K562 (cell line): ENCODE results near the gene ZNF821. TPM values are rescaled to one million over a fixed set of nuclear protein-coding genes. Genes with fewer than 3 reads are reported as not detected.

Experiments
- BRD9 ChIP-seq: fragments of 450-650 bp; IDR thresholded peaks from 2 replicates; pipeline ENCODE4 v1.6.1; 2018; ENCODE audit warnings: low read depth; ENCODE audit not compliant: partially characterized antibody
- CBX8 ChIP-seq: fragments of 200-600 bp; sonication (generic); IDR thresholded peaks from 2 replicates; pipeline ENCODE4 v1.6.1; 2012; ENCODE audit warnings: borderline replicate concordance, mixed run types, low read depth, mild to moderate bottlenecking, moderate library complexity, mixed read lengths, low read length, control low read depth, inconsistent platforms; ENCODE audit not compliant: poor library complexity, severe bottlenecking; ENCODE audit errors: extremely low read depth
- CTBP1 ChIP-seq: fragments of 450-650 bp; IDR thresholded peaks from 2 replicates; pipeline ENCODE4 v1.6.1; 2016; ENCODE audit warnings: borderline replicate concordance
- FOXA1 ChIP-seq: fragments of 450-650 bp; IDR thresholded peaks from 2 replicates; pipeline ENCODE4 v1.6.1; 2016; ENCODE audit warnings: mild to moderate bottlenecking, borderline replicate concordance
- GABPB1 ChIP-seq: sonication (generic); formaldehyde crosslinking; IDR thresholded peaks from 2 replicates; pipeline ENCODE4 v1.8.0; 2022; ENCODE audit warnings: mild to moderate bottlenecking, missing genetic modification reagents
- MECOM ChIP-seq: fragments of 250-450 bp; sonication (Bioruptor Pico); IDR thresholded peaks from 2 replicates; pipeline ENCODE4 v1.8.0; 2022; ENCODE audit warnings: inconsistent platforms
- MEF2D ChIP-seq: conservative IDR thresholded peaks from 2 replicates; pipeline ENCODE4 v1.6.1; 2016; ENCODE audit warnings: low read depth, missing genetic modification characterization, missing compliant biosample characterization
- MEIS2 ChIP-seq: fragments of 450-650 bp; IDR thresholded peaks from 2 replicates; pipeline ENCODE4 v1.6.1; 2014; ENCODE audit warnings: mild to moderate bottlenecking; ENCODE audit not compliant: partially characterized antibody
- MYC ChIP-seq, 2 experiments: fragments of 250-450 bp in 1 of 2; sonication (Bioruptor Pico) in 1 of 2; IDR thresholded peaks; 2 replicates each; pipeline versions ENCODE4 v1.5.1 to v1.6.1; 2012 to 2021; ENCODE audit warnings: low read depth in 2 of 2, borderline replicate concordance in 1 of 2, improper control_type of control experiment in 1 of 2, low read length in 1 of 2, mild to moderate bottlenecking in 1 of 2, moderate library complexity in 1 of 2
- RBM22 ChIP-seq: fragments of 200-400 bp; formaldehyde crosslinking; IDR thresholded peaks from 2 replicates; pipeline ENCODE4 v1.6.1; 2018; ENCODE audit warnings: low read length, low read depth; ENCODE audit not compliant: poor library complexity, severe bottlenecking
- RNF2 ChIP-seq: sonication (generic); IDR thresholded peaks from 2 replicates; pipeline ENCODE4 v1.6.1; 2016
- ZNF354B ChIP-seq: fragments of 250-450 bp; sonication (Bioruptor Pico); IDR thresholded peaks from 2 replicates; pipeline ENCODE4 v1.4.0; 2020
- ZNF551 ChIP-seq: fragments of 250-450 bp; sonication (Bioruptor Pico); IDR thresholded peaks from 2 replicates; pipeline ENCODE4 v1.5.0; 2021; ENCODE audit warnings: mild to moderate bottlenecking, moderate library complexity
- polyA plus RNA-seq, 8 experiments: library from polyadenylated mRNA; depleted of rRNA in 4 of 8; stranded (reverse) in 5 of 8; unstranded in 3 of 8; fragments of >200 nt; fragmentation: Nextera tagmentation in 2 of 8; fragmentation: Illumina TruSeq in 1 of 8; extraction: Ambion mirVana in 2 of 8; extraction: Trizol in 1 of 8; gene quantifications; 2 replicates each; pipeline versions ENCODE4 v1.2.1 to v1.2.3, GENCODE V29; 2011 to 2014; ENCODE audit warnings: inconsistent platforms in 1 of 8, missing spikeins in 1 of 8
- total RNA-seq, 7 experiments: library from RNA; depleted of rRNA in 6 of 7; stranded (reverse); fragments of >200 nt in 6 of 7; fragmentation: Illumina TruSeq in 2 of 7; extraction: Trizol in 2 of 7; gene quantifications; 2 replicates each; pipeline versions ENCODE4 v1.2.1 to v1.2.3, GENCODE V29; 2011 to 2021; ENCODE audit warnings: low replicate concordance in 1 of 7
- TF ChIP-seq, protein P1 (sequence below): fragments of 150-350 bp; IDR thresholded peaks from 2 replicates; pipeline ENCODE4 v1.6.1; 2014; ENCODE audit warnings: low read depth, mild to moderate bottlenecking, low read length, borderline replicate concordance
- TF ChIP-seq, protein P2 (sequence below): sonication (generic); IDR thresholded peaks from 2 replicates; pipeline ENCODE4 v1.6.1; 2016
- TF ChIP-seq, protein P3 (sequence below): fragments of 250-450 bp; sonication (Bioruptor Pico); IDR thresholded peaks from 2 replicates; pipeline ENCODE4 v1.4.0; 2020

The ZNF821 gene
- total and polyA plus RNA-seq, 9 of the 15 experiments (the other 6 are each of a cell fraction or from before 2014, with no cell fraction given) = 0.38 to 5.6 (median 3.6) TPM

DNA sequence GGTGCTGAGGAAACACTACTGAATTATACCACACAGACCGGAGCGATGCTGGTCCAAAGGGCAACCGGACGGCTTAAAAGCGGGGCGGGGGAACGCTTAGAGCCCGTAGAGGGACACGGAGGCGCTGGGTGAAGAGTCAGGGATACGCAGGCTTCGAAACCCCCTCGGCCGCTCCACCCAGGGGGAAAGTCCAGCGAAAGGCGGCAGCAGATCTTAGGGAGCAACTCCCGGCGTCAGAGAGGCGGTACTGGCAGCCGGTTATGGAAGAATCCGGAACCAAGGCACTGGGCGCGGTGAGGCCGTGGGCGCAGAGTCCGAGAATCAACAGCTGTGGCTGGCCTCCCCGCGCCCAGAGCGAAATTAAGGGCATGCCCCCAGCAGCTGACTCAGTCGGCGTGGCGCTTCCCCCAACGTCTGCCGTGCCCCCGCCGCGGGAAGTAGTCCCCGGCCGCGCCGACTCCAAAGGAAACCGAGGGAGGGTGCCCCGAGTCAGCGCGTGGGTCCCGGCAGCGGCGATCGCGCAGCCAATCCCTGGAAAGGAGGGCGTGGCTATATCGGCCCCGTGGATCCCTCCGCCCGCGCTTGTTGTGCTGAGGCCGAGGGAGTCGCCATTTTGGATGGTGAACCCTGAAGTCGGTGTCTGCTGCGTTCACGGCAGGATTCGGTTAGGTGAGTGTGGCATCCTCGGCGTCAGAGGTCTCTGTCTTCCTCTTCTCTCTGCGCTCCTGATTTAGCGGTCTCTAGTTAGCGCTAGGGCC is 11.1 kb upstream of the ZNF821 start, which contains the start of gene IST1 (continued):
- TF ChIP-seq, protein P1, sequence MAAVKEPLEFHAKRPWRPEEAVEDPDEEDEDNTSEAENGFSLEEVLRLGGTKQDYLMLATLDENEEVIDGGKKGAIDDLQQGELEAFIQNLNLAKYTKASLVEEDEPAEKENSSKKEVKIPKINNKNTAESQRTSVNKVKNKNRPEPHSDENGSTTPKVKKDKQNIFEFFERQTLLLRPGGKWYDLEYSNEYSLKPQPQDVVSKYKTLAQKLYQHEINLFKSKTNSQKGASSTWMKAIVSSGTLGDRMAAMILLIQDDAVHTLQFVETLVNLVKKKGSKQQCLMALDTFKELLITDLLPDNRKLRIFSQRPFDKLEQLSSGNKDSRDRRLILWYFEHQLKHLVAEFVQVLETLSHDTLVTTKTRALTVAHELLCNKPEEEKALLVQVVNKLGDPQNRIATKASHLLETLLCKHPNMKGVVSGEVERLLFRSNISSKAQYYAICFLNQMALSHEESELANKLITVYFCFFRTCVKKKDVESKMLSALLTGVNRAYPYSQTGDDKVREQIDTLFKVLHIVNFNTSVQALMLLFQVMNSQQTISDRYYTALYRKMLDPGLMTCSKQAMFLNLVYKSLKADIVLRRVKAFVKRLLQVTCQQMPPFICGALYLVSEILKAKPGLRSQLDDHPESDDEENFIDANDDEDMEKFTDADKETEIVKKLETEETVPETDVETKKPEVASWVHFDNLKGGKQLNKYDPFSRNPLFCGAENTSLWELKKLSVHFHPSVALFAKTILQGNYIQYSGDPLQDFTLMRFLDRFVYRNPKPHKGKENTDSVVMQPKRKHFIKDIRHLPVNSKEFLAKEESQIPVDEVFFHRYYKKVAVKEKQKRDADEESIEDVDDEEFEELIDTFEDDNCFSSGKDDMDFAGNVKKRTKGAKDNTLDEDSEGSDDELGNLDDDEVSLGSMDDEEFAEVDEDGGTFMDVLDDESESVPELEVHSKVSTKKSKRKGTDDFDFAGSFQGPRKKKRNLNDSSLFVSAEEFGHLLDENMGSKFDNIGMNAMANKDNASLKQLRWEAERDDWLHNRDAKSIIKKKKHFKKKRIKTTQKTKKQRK = no peak
- TF ChIP-seq GABPB1 (CRISPR knock-in tag) = no peak
- no peak for TF ChIP-seq ZNF354B (CRISPR knock-in tag)
- TF ChIP-seq CTBP1 = peak; percentile 88
- TF ChIP-seq ZNF551 = no peak
- no peak for TF ChIP-seq MECOM
- TF ChIP-seq, protein P2, sequence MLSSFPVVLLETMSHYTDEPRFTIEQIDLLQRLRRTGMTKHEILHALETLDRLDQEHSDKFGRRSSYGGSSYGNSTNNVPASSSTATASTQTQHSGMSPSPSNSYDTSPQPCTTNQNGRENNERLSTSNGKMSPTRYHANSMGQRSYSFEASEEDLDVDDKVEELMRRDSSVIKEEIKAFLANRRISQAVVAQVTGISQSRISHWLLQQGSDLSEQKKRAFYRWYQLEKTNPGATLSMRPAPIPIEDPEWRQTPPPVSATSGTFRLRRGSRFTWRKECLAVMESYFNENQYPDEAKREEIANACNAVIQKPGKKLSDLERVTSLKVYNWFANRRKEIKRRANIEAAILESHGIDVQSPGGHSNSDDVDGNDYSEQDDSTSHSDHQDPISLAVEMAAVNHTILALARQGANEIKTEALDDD = peak; percentile 32; the same call in 1 of the 2 replicates
- TF ChIP-seq CBX8 = no peak
- no peak for TF ChIP-seq MEIS2
- peak; percentile 80 for TF ChIP-seq RBM22
- TF ChIP-seq, protein P3, sequence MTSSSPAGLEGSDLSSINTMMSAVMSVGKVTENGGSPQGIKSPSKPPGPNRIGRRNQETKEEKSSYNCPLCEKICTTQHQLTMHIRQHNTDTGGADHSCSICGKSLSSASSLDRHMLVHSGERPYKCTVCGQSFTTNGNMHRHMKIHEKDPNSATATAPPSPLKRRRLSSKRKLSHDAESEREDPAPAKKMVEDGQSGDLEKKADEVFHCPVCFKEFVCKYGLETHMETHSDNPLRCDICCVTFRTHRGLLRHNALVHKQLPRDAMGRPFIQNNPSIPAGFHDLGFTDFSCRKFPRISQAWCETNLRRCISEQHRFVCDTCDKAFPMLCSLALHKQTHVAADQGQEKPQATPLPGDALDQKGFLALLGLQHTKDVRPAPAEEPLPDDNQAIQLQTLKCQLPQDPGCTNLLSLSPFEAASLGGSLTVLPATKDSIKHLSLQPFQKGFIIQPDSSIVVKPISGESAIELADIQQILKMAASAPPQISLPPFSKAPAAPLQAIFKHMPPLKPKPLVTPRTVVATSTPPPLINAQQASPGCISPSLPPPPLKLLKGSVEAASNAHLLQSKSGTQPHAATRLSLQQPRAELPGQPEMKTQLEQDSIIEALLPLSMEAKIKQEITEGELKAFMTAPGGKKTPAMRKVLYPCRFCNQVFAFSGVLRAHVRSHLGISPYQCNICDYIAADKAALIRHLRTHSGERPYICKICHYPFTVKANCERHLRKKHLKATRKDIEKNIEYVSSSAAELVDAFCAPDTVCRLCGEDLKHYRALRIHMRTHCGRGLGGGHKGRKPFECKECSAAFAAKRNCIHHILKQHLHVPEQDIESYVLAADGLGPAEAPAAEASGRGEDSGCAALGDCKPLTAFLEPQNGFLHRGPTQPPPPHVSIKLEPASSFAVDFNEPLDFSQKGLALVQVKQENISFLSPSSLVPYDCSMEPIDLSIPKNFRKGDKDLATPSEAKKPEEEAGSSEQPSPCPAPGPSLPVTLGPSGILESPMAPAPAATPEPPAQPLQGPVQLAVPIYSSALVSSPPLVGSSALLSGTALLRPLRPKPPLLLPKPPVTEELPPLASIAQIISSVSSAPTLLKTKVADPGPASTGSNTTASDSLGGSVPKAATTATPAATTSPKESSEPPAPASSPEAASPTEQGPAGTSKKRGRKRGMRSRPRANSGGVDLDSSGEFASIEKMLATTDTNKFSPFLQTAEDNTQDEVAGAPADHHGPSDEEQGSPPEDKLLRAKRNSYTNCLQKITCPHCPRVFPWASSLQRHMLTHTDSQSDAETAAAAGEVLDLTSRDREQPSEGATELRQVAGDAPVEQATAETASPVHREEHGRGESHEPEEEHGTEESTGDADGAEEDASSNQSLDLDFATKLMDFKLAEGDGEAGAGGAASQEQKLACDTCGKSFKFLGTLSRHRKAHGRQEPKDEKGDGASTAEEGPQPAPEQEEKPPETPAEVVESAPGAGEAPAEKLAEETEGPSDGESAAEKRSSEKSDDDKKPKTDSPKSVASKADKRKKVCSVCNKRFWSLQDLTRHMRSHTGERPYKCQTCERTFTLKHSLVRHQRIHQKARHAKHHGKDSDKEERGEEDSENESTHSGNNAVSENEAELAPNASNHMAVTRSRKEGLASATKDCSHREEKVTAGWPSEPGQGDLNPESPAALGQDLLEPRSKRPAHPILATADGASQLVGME (CRISPR knock-in tag) = 0 out of 2 replicates have a peak, but pooled peaks have one; percentile 10
- peak; percentile 95 for TF ChIP-seq MYC (IDR thresholded peaks at IDR 0.05; ENCODE audit: low read depth, low read length)
- TF ChIP-seq MYC (CRISPR knock-in tag; IDR thresholded peaks at IDR 0.05; ENCODE audit: borderline replicate concordance, low read depth) = peak; percentile 68; the same call in 1 of the 2 replicates
- no peak for TF ChIP-seq FOXA1
- 0 out of 2 replicates have a peak, but pooled peaks have one; percentile 42 for TF ChIP-seq RNF2
- peak; percentile 71 for TF ChIP-seq BRD9
- no peak for TF ChIP-seq MEF2D (tag)
